ENCODE data around the gene CRYZL1. TPM values are rescaled to one million over a fixed set of nuclear protein-coding genes. Genes with fewer than 3 reads are reported as not detected.

Gene CRYZL1
- total RNA-seq, 4 donors from 2014 or later, result 30.8 to 172 (median 48.5) TPM

DNA sequence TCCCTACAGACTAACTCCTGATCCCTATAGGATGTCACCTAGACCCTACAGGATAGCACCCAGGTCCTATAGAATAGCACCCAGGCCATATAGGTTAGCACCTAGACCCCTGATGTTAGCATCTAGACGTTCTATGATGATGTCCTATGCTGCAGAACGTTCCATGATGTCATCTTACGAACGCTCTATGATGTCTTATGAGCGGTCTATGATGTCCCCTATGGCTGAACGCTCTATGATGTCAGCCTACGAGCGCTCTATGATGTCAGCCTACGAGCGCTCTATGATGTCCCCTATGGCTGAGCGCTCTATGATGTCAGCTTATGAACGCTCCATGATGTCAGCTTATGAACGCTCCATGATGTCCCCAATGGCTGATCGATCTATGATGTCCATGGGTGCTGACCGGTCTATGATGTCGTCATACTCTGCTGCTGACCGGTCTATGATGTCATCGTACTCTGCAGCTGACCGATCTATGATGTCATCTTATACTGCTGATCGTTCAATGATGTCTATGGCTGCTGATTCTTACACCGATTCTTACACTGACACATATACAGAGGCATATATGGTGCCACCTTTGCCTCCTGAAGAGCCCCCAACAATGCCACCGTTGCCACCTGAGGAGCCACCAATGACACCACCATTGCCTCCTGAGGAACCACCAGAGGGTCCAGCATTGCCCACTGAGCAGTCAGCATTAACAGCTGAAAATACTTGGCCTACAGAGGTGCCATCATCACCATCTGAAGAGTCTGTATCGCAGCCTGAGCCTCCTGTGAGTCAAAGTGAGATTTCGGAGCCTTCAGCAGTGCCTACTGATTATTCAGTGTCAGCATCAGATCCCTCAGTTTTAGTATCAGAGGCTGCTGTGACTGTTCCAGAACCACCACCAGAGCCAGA, 89.2 kb downstream of the CRYZL1 start:
- no peak overlapping the region for H3K27ac ChIP-seq
- no peaks in the 10 kb centered on the region for H3K27me3 ChIP-seq
- H3K4me1 ChIP-seq, result peaks cover 0 to 8% (median 0%) of the 10 kb centered on the region in 4 donors
- H3K9me3 ChIP-seq, result no peaks in the 10 kb centered on the region
- no peak for DNase-seq
- peaks cover 0 to 92% (median 0%) of the 10 kb centered on the region in 3 donors for H3K36me3 ChIP-seq
- TF ChIP-seq POLR2A (IDR thresholded peaks at IDR 0.05), result no peak
- TF ChIP-seq, protein P1, sequence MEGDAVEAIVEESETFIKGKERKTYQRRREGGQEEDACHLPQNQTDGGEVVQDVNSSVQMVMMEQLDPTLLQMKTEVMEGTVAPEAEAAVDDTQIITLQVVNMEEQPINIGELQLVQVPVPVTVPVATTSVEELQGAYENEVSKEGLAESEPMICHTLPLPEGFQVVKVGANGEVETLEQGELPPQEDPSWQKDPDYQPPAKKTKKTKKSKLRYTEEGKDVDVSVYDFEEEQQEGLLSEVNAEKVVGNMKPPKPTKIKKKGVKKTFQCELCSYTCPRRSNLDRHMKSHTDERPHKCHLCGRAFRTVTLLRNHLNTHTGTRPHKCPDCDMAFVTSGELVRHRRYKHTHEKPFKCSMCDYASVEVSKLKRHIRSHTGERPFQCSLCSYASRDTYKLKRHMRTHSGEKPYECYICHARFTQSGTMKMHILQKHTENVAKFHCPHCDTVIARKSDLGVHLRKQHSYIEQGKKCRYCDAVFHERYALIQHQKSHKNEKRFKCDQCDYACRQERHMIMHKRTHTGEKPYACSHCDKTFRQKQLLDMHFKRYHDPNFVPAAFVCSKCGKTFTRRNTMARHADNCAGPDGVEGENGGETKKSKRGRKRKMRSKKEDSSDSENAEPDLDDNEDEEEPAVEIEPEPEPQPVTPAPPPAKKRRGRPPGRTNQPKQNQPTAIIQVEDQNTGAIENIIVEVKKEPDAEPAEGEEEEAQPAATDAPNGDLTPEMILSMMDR (IDR thresholded peaks at IDR 0.05), result no peak
- no peak overlapping the region for H3K4me3 ChIP-seq

DNA sequence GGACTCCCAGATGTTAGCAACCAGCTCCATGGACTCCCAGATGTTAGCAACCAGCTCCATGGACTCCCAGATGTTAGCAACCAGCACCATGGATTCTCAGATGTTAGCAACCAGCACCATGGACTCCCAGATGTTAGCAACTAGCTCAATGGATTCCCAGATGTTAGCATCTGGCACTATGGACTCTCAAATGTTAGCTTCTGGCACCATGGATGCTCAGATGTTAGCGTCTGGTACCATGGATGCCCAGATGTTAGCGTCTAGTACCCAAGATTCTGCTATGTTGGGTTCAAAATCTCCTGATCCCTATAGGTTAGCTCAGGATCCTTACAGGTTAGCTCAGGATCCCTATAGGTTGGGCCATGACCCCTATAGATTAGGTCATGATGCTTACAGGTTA, 89.9 kb downstream of the CRYZL1 start:
- H3K4me3 ChIP-seq, result no peak overlapping the region
- no peaks in the 10 kb centered on the region for H3K9me3 ChIP-seq
- H3K27ac ChIP-seq, result no peak overlapping the region
- H3K27me3 ChIP-seq, result no peaks in the 10 kb centered on the region
- peaks cover 0 to 12% (median 0%) of the 10 kb centered on the region in 4 donors for H3K4me1 ChIP-seq
- TF ChIP-seq POLR2A (IDR thresholded peaks at IDR 0.05), result no peak
- TF ChIP-seq, protein P1 (IDR thresholded peaks at IDR 0.05), result no peak
- DNase-seq, result no peak
- H3K36me3 ChIP-seq, result peaks cover 0 to 92% (median 0%) of the 10 kb centered on the region in 3 donors

DNA sequence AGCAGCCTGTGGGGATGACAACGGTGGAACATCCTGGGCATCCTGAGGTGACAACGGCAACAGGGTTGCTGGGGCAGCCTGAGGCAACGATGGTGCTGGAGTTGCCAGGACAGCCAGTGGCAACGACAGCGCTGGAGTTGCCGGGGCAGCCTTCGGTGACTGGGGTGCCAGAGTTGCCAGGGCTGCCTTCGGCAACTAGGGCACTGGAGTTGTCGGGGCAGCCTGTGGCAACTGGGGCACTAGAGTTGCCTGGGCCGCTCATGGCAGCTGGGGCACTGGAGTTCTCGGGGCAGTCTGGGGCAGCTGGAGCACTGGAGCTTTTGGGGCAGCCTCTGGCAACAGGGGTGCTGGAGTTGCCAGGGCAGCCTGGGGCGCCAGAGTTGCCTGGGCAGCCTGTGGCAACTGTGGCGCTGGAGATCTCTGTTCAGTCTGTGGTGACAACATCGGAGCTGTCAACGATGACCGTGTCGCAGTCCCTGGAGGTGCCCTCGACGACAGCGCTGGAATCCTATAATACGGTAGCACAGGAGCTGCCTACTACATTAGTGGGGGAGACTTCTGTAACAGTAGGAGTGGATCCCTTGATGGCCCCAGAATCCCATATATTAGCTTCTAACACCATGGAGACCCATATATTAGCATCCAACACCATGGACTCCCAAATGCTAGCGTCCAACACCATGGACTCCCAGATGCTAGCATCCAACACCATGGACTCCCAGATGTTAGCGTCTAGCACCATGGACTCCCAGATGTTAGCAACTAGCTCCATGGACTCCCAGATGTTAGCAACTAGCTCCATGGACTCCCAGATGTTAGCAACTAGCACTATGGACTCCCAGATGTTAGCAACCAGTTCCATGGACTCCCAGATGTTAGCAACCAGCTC, 90.5 kb downstream of the CRYZL1 start:
- Histone ChIP-seq H3K27me3 (no peaks in the 10 kb centered on the region), H3K36me3 (peaks cover 0 to 92% (median 0%) of the 10 kb centered on the region in 3 donors), H3K27ac (no peak overlapping the region), H3K4me1 (peaks cover 0 to 19% (median 0%) of the 10 kb centered on the region in 4 donors), H3K4me3 (no peak overlapping the region), H3K9me3 (no peaks in the 10 kb centered on the region)
- no peak for DNase-seq
- TF ChIP-seq, protein P1 (IDR thresholded peaks at IDR 0.05), result no peak
- no peak for TF ChIP-seq POLR2A (IDR thresholded peaks at IDR 0.05)

DNA sequence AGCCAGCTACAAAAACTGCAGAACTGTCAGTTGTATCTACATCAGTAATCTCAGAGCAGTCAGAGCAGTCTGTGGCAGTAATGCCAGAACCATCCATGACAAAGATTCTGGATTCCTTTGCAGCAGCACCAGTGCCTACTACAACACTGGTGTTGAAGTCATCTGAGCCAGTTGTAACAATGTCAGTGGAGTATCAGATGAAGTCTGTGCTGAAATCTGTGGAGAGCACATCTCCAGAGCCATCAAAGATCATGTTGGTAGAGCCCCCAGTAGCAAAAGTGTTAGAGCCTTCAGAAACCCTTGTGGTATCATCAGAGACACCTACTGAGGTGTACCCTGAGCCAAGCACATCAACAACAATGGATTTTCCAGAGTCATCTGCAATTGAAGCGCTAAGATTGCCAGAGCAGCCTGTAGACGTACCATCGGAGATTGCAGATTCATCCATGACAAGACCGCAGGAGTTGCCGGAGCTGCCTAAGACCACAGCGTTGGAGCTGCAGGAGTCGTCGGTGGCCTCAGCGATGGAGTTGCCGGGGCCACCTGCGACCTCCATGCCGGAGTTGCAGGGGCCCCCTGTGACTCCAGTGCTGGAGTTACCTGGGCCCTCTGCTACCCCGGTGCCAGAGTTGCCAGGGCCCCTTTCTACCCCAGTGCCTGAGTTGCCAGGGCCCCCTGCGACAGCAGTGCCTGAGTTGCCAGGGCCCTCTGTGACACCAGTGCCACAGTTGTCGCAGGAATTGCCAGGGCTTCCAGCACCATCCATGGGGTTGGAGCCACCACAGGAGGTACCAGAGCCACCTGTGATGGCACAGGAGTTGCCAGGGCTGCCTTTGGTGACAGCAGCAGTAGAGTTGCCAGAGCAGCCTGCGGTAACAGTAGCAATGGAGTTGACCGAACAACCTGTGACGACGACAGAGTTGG, 91.4 kb downstream of the CRYZL1 start:
- Histone ChIP-seq H3K4me1 (peaks cover 0 to 20% (median 4%) of the 10 kb centered on the region in 4 donors), H3K4me3 (no peak overlapping the region), H3K27ac (no peak overlapping the region), H3K27me3 (no peaks in the 10 kb centered on the region), H3K36me3 (peaks cover 0 to 85% (median 0%) of the 10 kb centered on the region in 3 donors), H3K9me3 (no peaks in the 10 kb centered on the region)
- no peak for DNase-seq
- no peak for TF ChIP-seq POLR2A (IDR thresholded peaks at IDR 0.05)
- TF ChIP-seq, protein P1 (IDR thresholded peaks at IDR 0.05), result no peak

DNA sequence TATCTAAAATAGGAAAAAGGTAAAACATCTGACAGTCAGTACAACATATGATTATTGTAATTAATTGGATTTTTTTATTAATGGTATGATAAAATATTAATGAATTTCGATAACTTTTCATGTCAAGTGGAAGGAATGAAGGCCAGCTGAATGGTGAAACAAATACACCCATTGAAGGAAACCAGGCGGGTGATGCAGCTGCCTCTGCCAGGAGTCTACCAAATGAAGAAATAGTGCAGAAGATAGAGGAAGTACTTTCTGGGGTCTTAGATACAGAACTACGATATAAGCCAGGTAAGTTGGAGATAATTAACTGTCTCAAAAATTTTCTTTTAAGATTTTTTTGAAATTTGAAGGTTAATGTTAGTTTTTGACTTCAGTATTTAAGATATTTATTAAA, 95.5 kb downstream of the CRYZL1 start:
- no peaks in the 10 kb centered on the region for H3K27me3 ChIP-seq
- no peak overlapping the region for H3K27ac ChIP-seq
- H3K9me3 ChIP-seq, result no peaks in the 10 kb centered on the region
- H3K4me3 ChIP-seq, result no peak overlapping the region
- TF ChIP-seq POLR2A (IDR thresholded peaks at IDR 0.05), result no peak
- H3K4me1 ChIP-seq, result peaks cover 0 to 22% (median 5%) of the 10 kb centered on the region in 4 donors
- peaks cover 0 to 47% (median 0%) of the 10 kb centered on the region in 3 donors for H3K36me3 ChIP-seq
- DNase-seq, result no peak

Measured in Peyer's patch (tissue), 4 donors.